ENCODE data around the gene CYGB. TPM values are rescaled to one million over a fixed set of nuclear protein-coding genes. Genes with fewer than 3 reads are reported as not detected.
"Not testable (repeated sequence)": the region's sequence is repeated elsewhere in the genome, so short reads cannot be mapped to it uniquely, and the experiment has no call there.

Gene CYGB
- total and polyA plus RNA-seq, 12 donors = 6.3 to 38.3 (median 14.3) TPM

DNA sequence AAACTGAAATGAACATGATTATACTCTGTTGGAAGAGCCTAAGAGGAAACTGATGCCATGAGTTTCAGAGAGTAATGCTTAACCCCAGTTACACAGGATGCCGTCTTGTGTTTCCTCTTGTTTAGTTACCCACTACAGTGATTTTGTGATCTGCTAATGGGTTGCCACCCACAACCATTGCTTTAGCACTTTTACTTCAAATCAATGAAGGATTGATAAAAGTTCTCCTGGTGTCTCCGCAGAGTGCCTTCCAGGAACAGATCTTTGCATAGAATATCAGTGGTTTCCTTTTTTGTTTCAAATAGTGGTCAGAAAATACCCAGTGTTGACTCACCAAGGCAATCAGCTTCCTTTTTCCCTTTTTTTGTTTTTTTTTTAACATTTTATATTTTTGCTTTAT is 25.9 kb upstream of the CYGB start:
- H3K36me3 ChIP-seq (replicated peaks in 1 of 2) = peaks cover 0 to 18% of the 10 kb centered on the region in 2 donors
- intact Hi-C loops (cut with DNase I) = loop anchor here in 1 of 2 donors (10.0 kb wide), 2 partner anchors 61 to 151 kb away; partner anchors contain the start of gene MXRA7
- not testable (repeated sequence) for DNase-seq; H3K4me3 ChIP-seq; H3K9me3 ChIP-seq (replicated peaks in 1 of 3); H3K27me3 ChIP-seq; H3K27ac ChIP-seq
- WGBS, 4 donors = 50 to 81% (median 67%) methylated on average over 2 of the region's 2 CpGs
- H3K4me1 ChIP-seq (replicated peaks in 1 of 2) = peaks cover 31 to 49% of the 10 kb centered on the region in 2 donors

- H3K27ac ChIP-seq = peak overlapping the region in 4 of 5 donors; percentile 34 to 80 (median 50)
Observed at GRCh38 chr17:76562734-76563148, 25.2 kb upstream of the CYGB start.

GRCh38 chr17:76561799-76562268 is 24.3 kb upstream of the CYGB start:
- Histone ChIP-seq H3K4me3 (no peak overlapping the region), H3K9me3 (replicated peaks in 1 of 3) (no peaks in the 10 kb centered on the region), H3K36me3 (replicated peaks in 1 of 2) (peaks cover 0 to 18% of the 10 kb centered on the region in 2 donors), H3K27ac (peak overlapping the region in 4 of 5 donors; percentile 39 to 86 (median 56)), H3K27me3 (no peaks in the 10 kb centered on the region), H3K4me1 (replicated peaks in 1 of 2) (peaks cover 38 to 48% of the 10 kb centered on the region in 2 donors)
- no peak for TF ChIP-seq CTCF (IDR thresholded peaks at IDR 0.05)
- TF ChIP-seq POLR2A (IDR thresholded peaks at IDR 0.05) = no peak
- intact Hi-C loops (cut with DNase I) = loop anchor here in 1 of 2 donors (10.0 kb wide), 2 partner anchors 63 to 153 kb away; partner anchors contain the start of gene MXRA7
- DNase-seq = peak in 3 of 7 donors; percentile 47 to 56 (median 52)
- 21 to 33% (median 27%) methylated on average over 4 to 5 of the region's 5 CpGs for WGBS, 4 donors

More at GRCh38 chr17:76562734-76563148, 25.2 kb upstream of the CYGB start:
- intact Hi-C loops (cut with DNase I) = loop anchor here in 1 of 2 donors (10.0 kb wide), 2 partner anchors 62 to 152 kb away; partner anchors contain the start of gene MXRA7
- WGBS, 4 donors = 32 to 42% (median 37%) methylated on average over 5 to 6 of the region's 6 CpGs
- Histone ChIP-seq H3K4me3 (no peak overlapping the region), H3K36me3 (replicated peaks in 1 of 2) (peaks cover 0 to 18% of the 10 kb centered on the region in 2 donors), H3K9me3 (replicated peaks in 1 of 3) (no peaks in the 10 kb centered on the region), H3K4me1 (replicated peaks in 1 of 2) (peaks cover 37 to 51% of the 10 kb centered on the region in 2 donors), H3K27me3 (no peaks in the 10 kb centered on the region)
- TF ChIP-seq CTCF (IDR thresholded peaks at IDR 0.05) = no peak
- peak in 1 of 2 donors; percentile 30 for TF ChIP-seq POLR2A (IDR thresholded peaks at IDR 0.05)
- peak in 6 of 7 donors; percentile 73 to 80 (median 76) for DNase-seq

- no peak for DNase-seq
- Histone ChIP-seq H3K36me3 (replicated peaks in 1 of 2) (peaks cover 0 to 18% of the 10 kb centered on the region in 2 donors), H3K4me1 (replicated peaks in 1 of 2) (peaks cover 42 to 53% of the 10 kb centered on the region in 2 donors), H3K9me3 (replicated peaks in 1 of 3) (no peaks in the 10 kb centered on the region), H3K4me3 (no peak overlapping the region), H3K27me3 (no peaks in the 10 kb centered on the region), H3K27ac (peak overlapping the region in 3 of 5 donors; percentile 46 to 72 (median 65))
- TF ChIP-seq CTCF (IDR thresholded peaks at IDR 0.05) (no peak), POLR2A (IDR thresholded peaks at IDR 0.05) (no peak)
- intact Hi-C loops (cut with DNase I) = loop anchor here in 1 of 2 donors (10.0 kb wide), 2 partner anchors 63 to 153 kb away; partner anchors contain the start of gene MXRA7
- WGBS, 4 donors = 64 to 79% (median 69%) methylated on average over 7 of the region's 7 CpGs
Observed at GRCh38 chr17:76561332-76561731, 23.8 kb upstream of the CYGB start.

All from adrenal gland (tissue), 12 donors.